Measurements from ENCODE around the gene CGREF1. TPM values are rescaled to one million over a fixed set of nuclear protein-coding genes. Genes with fewer than 3 reads are reported as not detected.

Gene CGREF1
- total and polyA plus RNA-seq, 2 donors (not counting 1 experiment from before 2014, with no cell fraction given), result 1.5 to 2.3 TPM

DNA sequence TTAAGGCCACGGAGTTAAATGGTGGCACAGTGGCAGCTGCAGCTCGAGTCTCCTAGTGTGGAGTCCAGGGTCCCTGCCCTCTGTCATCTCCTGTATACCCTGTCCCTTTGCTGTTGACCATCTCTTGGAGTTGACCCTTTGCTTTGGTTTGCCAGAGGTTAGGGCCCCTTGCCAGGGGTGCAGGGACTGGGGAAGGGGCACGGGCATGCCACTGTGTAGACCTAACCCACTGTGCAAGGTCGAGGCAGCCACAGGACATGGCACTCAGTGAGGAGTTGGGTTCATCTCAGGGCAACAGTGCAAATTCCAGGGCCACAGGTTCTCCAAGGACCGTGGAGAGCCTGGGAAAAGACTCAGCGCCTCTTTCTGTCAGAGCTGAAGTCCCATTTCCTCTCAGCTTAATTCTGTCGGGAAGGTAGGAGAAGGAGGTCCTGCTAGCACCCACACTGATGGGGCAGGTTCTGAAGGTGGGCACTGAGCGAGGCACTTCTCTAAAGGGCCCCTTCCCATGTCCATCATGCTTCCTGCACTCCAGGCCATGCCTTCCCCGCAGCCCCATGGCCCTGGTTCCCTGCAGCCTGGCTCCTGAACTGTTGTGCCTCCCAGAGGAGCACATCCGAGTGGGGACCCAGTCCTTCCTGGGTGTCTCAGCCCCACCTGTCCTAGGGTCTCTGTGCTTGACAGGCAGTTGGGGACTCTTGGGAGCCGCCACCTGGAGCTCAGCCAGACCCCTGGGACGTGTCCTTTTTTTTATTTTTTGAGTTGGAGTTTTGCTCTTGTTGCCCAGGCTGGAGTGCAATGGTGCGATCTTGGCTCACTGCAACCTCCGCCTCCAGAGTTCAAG is 29.6 kb downstream of the CGREF1 start:
- TF ChIP-seq, protein P1, sequence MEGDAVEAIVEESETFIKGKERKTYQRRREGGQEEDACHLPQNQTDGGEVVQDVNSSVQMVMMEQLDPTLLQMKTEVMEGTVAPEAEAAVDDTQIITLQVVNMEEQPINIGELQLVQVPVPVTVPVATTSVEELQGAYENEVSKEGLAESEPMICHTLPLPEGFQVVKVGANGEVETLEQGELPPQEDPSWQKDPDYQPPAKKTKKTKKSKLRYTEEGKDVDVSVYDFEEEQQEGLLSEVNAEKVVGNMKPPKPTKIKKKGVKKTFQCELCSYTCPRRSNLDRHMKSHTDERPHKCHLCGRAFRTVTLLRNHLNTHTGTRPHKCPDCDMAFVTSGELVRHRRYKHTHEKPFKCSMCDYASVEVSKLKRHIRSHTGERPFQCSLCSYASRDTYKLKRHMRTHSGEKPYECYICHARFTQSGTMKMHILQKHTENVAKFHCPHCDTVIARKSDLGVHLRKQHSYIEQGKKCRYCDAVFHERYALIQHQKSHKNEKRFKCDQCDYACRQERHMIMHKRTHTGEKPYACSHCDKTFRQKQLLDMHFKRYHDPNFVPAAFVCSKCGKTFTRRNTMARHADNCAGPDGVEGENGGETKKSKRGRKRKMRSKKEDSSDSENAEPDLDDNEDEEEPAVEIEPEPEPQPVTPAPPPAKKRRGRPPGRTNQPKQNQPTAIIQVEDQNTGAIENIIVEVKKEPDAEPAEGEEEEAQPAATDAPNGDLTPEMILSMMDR (conservative IDR thresholded peaks at IDR 0.05 in 1 of 2, IDR thresholded peaks at IDR 0.05 in 1 of 2; ENCODE audit: low read depth in 1 of 2, low read length in 2 of 2), result no peak
- TF ChIP-seq EZH2 (IDR thresholded peaks at IDR 0.05; ENCODE audit: low read length, missing control alignments), result no peak
- Histone ChIP-seq H3K36me3 (ENCODE audit: control insufficient read depth, insufficient read depth, low read length) (peaks cover under 1% of the 10 kb centered on the region), H3K9me3 (ENCODE audit: control insufficient read depth, insufficient read depth, low read depth, low read length) (no peaks in the 10 kb centered on the region), H3K4me3 (replicated peaks in 1 of 4; ENCODE audit: control extremely low read depth in 1 of 4, insufficient read depth in 1 of 4, low read depth in 3 of 4, low read length in 4 of 4) (no peak overlapping the region), H3K4me2 (ENCODE audit: extremely low read depth, insufficient read depth, low read length) (no peak overlapping the region), H3K9ac (ENCODE audit: insufficient read depth, low read length) (no peak overlapping the region), H3K27me3 (ENCODE audit: control insufficient read depth, insufficient read depth, low read length) (no peaks in the 10 kb centered on the region), H4K20me1 (ENCODE audit: control insufficient read depth, extremely low read depth, insufficient read depth, low read length) (no peaks in the 10 kb centered on the region), H3K27ac (ENCODE audit: insufficient read depth, low read length) (no peak overlapping the region), H3K79me2 (ENCODE audit: control insufficient read depth, insufficient read depth, low read length) (no peaks in the 10 kb centered on the region), H2AFZ (ENCODE audit: low read length) (no peak overlapping the region), H3K4me1 (ENCODE audit: control insufficient read depth, extremely low read depth, insufficient read depth, low read length) (peaks cover 3% of the 10 kb centered on the region)
- no peak for DNase-seq (ENCODE audit: low read depth in 2 of 2)

DNA sequence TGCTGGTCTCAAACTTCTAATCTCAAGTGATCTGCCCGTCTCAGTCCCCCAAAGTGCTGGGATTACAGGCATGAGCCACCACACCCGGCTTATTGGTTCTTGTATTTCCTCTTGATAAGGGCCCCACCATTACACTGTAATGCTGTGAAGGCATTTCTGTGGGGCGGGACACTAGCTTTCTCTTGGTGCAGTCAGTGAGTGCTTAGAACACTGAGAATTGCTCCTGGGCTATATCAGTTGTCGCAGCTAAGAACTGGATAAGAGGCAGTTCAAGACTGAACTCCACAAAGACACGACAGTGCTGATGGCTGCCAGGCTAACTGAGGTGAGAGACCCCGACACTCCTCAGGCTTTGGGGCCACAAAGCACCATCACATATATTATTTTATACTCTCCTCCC is 30.3 kb downstream of the CGREF1 start:
- Histone ChIP-seq H3K27ac (ENCODE audit: insufficient read depth, low read length) (no peak overlapping the region), H3K27me3 (ENCODE audit: control insufficient read depth, insufficient read depth, low read length) (no peaks in the 10 kb centered on the region), H3K9me3 (ENCODE audit: control insufficient read depth, insufficient read depth, low read depth, low read length) (no peaks in the 10 kb centered on the region), H3K4me2 (ENCODE audit: extremely low read depth, insufficient read depth, low read length) (no peak overlapping the region), H3K36me3 (ENCODE audit: control insufficient read depth, insufficient read depth, low read length) (peaks cover 2% of the 10 kb centered on the region), H3K4me3 (replicated peaks in 1 of 4; ENCODE audit: control extremely low read depth in 1 of 4, insufficient read depth in 1 of 4, low read depth in 3 of 4, low read length in 4 of 4) (no peak overlapping the region), H2AFZ (ENCODE audit: low read length) (no peak overlapping the region), H4K20me1 (ENCODE audit: control insufficient read depth, extremely low read depth, insufficient read depth, low read length) (no peaks in the 10 kb centered on the region), H3K9ac (ENCODE audit: insufficient read depth, low read length) (no peak overlapping the region), H3K4me1 (ENCODE audit: control insufficient read depth, extremely low read depth, insufficient read depth, low read length) (peaks cover 3% of the 10 kb centered on the region), H3K79me2 (ENCODE audit: control insufficient read depth, insufficient read depth, low read length) (no peaks in the 10 kb centered on the region)
- DNase-seq (ENCODE audit: low read depth in 2 of 2), result no peak
- TF ChIP-seq, protein P1 (conservative IDR thresholded peaks at IDR 0.05 in 1 of 2, IDR thresholded peaks at IDR 0.05 in 1 of 2; ENCODE audit: low read depth in 1 of 2, low read length in 2 of 2), result no peak
- no peak for TF ChIP-seq EZH2 (IDR thresholded peaks at IDR 0.05; ENCODE audit: low read length, missing control alignments)

DNA sequence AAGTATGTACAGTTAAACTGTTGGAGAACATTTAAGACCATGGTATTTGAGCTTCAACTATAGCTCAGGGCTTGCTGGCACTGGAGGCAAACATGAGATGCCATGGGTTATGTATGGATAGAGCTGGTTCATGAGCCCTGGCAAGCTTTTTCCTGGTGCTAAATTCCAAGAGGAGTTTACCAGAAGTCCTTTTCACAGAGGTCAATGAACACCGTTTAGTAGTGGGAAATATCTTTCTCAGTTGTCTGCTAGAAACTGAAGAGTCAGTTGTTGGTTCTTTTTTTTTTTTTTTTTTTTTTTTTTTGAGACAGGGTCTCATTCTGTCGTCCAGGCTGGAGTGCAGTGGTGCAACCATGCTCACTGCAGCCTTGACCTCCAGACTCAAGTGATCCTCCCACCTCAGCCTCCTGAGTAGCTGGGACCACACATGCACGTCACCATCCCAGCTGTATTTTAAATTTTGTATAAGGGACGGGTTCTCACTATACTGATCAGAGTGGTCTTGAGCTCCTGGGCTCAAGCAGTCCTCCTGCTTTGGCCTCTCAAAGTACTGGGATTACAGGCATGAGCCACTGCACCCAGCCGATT is 31.0 kb downstream of the CGREF1 start:
- TF ChIP-seq, protein P1 (conservative IDR thresholded peaks at IDR 0.05 in 1 of 2, IDR thresholded peaks at IDR 0.05 in 1 of 2; ENCODE audit: low read depth in 1 of 2, low read length in 2 of 2), result no peak
- TF ChIP-seq EZH2 (IDR thresholded peaks at IDR 0.05; ENCODE audit: low read length, missing control alignments), result no peak
- Histone ChIP-seq H3K4me1 (ENCODE audit: control insufficient read depth, extremely low read depth, insufficient read depth, low read length) (peaks cover 3% of the 10 kb centered on the region), H2AFZ (ENCODE audit: low read length) (no peak overlapping the region), H3K27me3 (ENCODE audit: control insufficient read depth, insufficient read depth, low read length) (no peaks in the 10 kb centered on the region), H3K9ac (ENCODE audit: insufficient read depth, low read length) (no peak overlapping the region), H3K27ac (ENCODE audit: insufficient read depth, low read length) (no peak overlapping the region), H3K36me3 (ENCODE audit: control insufficient read depth, insufficient read depth, low read length) (peaks cover 4% of the 10 kb centered on the region), H3K79me2 (ENCODE audit: control insufficient read depth, insufficient read depth, low read length) (no peaks in the 10 kb centered on the region), H3K4me3 (replicated peaks in 1 of 4; ENCODE audit: control extremely low read depth in 1 of 4, insufficient read depth in 1 of 4, low read depth in 3 of 4, low read length in 4 of 4) (no peak overlapping the region), H4K20me1 (ENCODE audit: control insufficient read depth, extremely low read depth, insufficient read depth, low read length) (no peaks in the 10 kb centered on the region), H3K4me2 (ENCODE audit: extremely low read depth, insufficient read depth, low read length) (no peak overlapping the region), H3K9me3 (ENCODE audit: control insufficient read depth, insufficient read depth, low read depth, low read length) (no peaks in the 10 kb centered on the region)
- no peak for DNase-seq (ENCODE audit: low read depth in 2 of 2)
